SIG-M5 treated with dmso at 0.1 percent for 504 hours (cell line): ENCODE measurements around the gene CCRL2.
"Not testable (repeated sequence)": the region's sequence is repeated elsewhere in the genome, so short reads cannot be mapped to it uniquely, and the experiment has no call there.

Experiments
- DNase-seq: peaks from one replicate; lab custom pipeline; 2025; ENCODE audit not compliant: unreplicated experiment; lab: John Stamatoyannopoulos, UW

CCRL2 gene

DNA sequence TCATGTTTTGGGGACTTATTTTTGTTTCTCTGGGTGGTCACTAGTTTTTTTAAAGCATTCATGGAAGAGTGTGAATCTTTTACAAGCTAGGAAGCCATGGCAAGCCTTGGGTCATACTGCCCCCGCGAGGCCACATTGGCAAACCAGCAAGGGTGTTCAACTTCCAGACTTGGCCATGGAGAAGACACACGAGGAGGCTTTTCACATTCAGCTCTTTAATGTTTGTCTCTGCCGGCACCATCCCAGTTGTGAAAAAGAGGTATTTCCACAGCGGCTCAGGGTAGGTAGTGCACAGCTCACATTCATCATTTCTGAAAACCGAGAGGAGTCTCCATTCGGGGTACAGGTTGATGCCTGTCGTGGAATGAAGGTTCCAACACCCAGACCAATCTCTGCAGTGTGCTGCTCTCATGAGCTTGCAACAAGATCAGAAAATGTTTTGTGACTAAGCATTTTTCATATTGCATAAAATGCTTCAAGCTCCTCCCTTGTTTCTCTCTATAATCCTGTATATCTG is 28.6 kb upstream of the CCRL2 start:
- peak; percentile 69 for DNase-seq

DNA sequence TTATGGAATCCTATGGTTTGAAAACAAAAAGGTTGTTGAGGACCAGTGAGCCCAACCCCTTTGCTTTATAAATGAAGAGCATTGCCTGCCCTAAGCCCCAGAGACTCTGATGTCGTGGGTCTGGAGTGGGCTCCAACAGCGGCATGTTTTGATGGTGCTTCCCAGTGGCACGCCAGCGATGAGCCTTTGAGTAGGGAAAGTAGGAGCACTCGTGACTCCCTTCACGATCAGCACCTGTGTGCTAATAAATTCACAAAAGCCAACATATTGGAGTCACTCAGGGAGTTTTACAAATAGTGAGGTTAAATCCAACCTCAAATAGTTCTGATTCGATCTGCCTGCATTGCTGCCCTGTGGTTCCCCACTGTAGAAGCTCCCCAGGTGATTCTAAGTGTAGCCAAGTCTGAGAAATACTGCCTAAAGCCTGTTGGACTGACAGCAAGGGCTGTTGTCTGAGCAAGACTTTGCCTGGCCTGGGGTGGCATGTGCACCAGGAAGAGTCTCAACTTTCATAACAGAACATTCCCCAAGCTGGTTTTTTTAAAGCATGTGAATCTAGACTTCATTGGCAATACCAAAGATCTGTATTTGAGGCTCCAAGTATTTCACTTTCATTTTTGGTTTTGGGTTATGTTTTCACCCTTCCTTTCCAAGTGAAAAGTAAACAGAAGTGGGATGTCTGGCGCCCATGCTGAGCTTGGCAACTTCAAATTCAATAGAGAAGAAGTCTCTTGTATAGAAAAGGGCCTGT is 26.4 kb upstream of the CCRL2 start:
- DNase-seq, result no peak

DNA sequence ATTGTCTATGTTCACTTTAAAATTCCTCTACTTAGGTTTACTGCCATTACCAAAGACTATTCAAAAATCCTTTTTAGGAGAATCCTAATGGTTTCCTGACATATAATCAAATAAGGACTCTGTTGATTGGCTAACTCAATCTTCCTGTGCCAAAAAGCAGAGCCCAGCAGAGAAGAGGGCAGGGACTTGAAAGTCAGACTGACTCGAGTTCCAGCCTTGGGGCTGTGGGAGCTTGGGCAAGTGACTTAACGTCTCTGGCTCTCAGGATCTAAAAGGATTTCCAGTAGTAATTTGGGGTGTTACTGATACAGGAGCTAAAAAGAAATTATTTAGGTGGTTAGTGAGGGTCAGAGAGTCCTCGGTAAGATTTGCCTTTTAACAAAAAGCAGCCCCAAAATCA is 25.4 kb upstream of the CCRL2 start:
- DNase-seq, result no peak

DNA sequence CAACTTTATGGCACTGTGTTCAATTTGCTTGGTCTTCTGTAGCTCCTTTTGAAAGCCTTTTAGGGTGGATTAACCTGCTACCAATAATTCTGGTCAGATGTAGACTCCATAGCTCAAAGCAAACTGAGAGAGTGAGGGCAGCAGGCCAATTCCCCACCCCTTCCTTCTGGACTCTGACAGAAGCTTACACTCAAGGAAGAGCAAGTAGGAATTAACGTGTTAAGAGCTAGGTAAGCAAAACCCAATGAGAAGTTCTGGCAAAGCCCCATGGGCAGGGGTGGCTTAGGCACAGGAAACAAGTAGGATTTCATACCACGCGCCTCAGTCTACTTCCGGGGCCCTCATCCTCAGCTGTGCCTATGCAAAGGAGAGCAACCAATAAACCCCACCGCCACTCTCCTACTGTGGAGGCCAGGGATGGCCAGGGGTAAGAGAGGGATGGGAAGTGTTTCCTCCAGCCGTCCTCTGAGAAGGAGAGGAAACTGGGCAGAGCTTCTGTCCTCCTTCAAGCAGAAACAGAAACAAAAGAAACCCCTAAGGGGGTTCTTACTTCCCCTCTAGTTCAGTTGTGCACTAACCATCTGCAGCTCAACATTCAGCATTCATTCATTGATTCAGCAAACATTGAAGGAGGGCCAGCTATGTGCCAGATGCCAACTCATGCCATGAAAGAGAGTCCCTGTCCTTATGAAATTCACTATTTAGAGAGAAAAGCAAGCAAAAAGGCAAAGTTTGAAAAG is 23.7 kb upstream of the CCRL2 start:
- no peak for DNase-seq

DNA sequence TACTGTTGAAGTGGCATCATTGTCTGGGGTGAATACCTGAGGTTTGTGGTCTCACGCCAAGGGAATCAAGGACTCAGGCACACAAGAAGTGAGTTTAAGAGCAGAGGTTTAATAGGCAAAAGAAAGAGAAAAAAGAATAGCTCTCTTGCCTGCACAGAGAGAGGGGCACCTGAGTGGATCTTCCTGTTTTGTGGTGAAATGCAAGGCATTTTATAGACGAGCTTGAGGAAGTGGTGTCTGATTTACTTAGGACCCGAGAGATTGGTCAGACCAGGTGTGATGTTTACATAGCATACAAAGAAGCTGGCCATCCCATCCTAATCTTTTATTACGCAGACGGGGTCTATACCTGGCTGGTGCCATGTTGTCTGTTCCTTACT is 23.1 kb upstream of the CCRL2 start:
- no peak for DNase-seq

DNA sequence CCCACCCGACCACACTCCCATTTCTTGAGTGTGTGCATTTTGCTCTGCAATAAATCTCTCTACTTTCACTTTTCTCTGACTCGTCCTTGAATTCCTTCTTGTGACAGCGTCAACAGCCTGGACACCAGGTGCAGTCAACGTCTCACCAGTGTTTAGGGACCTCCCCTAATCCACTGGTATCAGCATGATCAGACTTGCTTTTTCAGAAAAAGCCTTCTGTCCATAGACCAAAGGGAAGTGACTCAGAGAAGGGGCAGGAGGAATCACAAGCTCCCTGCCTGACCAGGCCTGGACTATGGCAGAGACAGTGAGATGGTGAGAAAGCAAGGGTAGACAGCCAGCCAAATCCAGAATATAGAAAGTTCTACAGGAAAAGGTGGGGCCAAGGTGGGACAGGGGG is 20.9 kb upstream of the CCRL2 start:
- no peak for DNase-seq

DNA sequence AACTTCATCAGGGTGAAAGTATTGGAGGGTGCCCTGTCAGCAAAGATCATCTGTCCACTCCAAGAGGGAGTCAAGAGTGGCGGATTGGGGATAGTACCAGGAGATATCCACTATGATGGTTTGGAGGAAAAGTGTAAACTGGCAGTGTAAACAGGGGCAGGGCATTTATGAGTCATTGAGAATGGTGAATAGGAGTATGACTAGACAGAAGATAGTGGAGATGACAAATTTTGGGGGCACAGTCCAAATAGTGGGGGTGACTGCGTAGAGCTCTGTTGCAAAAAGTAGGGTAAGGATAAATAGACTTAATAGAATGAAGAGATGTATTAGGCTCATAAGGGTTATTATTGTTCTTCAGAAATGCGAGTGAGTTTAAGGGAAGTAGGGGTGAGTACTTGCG is 18.2 kb upstream of the CCRL2 start:
- not testable (repeated sequence) for DNase-seq

DNA sequence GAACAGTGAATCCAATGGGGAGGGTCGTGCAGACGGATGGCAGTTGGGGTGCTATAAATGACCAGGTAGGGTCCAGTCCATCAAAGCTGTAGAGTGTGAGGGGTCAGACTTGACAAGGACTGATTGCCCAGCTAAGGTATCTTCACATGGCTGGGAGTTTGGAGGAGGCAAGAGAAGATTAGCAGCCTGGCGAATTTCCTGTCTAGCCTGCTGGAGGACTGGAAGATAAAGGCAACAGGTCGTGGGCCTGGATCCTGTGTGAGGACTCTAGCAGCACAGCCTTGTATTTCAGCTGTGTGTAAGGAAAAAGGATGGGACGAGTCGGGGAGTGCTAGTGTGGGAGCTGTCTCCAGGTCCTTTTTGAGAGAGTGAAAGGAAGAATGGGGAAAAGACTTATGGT is 17.8 kb upstream of the CCRL2 start:
- no peak for DNase-seq

DNA sequence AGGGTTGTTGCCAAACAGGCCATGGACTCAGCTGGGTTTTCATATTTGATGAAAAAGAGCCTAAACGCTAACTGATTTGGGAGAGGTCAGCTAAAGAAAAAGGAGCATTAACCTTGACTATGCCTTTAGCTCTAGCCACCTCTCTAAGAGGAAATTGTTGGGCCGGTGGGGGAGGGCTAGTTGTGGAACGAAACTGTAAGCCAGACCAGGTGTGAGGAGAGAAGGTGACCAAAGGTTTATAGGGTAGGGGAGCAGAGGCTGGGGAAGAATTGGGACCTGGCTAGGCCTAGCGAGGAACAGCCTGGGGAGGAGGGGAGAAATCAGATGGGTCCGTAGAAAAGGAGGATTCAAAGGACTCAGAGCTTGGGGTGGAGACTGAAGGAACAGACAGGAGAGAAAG is 15.5 kb upstream of the CCRL2 start:
- not testable (repeated sequence) for DNase-seq

DNA sequence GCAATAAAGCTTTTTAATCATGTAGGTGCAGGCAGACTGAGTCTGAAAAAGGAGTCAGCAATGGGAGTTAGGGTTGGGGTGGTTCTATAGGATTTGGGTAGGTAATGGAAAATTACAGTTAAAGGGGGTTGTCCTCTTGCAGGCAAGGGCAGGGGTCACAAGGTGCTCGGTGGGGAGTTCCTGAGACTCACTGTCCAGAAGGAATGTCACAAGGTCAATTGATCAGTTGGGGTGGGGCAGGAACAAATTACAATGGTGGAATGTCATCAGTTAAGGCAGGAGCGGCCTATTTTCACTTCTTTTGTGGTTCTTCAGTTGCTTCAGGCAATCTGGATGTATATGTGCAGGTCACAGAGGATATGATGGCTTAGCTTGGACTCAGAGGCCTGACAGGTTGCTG is 14.0 kb upstream of the CCRL2 start:
- no peak for DNase-seq

DNA sequence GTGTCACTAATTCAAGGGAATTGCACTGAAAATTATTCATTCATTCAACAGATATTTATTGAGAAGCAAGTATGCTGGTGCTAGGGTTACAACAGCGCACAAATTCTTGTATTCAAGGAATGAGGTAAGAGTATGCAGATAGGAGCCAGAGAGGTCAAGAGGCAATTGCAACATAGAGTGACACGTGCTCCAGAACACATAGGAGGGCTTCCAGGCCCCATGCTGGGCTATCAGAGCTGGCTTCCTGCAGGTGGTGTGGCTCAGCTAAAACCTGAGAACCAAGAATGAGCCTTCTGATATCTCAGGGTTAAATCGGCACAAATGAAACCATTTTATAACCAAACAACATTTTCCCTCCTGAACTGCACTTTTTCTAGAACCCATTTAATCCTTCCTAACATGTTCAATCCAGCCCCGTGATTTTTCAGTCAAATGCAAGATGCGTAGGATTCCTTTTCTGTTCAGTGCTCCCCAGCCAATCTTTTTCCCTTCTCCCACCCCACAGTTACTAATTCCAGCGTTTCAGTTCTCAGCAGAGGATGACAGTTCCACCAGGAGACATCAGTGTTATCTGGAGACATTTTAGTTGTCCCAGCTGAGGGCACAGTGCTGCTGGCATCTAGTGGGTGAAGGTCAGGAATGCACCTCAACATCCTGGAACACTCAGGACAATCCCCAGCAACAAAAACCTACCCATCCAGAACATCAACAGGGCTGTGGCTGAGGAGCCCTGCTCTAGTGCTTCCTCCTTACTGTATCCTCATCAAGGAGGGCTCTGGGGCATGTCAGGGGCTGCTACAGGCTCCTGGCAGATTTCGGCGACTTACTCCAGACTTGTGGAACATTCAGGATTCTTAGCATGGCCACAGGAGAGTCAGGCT is 13.3 kb upstream of the CCRL2 start:
- DNase-seq, result peak; percentile 95

DNA sequence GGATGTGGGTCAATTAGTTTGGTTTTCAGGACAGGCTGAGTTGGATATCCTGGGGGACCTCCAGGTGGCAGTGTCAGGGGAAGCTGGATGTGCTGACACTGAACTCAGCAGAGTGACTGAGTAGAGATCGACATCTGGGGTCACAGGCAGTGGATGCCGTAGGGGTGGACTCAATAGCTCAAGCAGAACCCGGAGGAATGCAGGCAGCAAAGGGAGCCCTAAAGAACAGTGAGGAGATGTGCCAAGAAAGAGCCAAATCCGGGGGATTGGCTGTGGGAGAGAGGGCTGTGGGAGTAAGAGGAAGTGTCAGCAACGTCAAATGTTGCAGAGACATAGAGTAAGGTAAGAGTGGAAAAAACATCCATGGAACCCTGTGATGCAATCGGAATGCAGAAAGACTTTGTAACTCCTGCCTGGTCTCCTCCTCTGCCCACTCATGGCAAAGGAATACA is 11.8 kb upstream of the CCRL2 start:
- peak; percentile 70 for DNase-seq

DNA sequence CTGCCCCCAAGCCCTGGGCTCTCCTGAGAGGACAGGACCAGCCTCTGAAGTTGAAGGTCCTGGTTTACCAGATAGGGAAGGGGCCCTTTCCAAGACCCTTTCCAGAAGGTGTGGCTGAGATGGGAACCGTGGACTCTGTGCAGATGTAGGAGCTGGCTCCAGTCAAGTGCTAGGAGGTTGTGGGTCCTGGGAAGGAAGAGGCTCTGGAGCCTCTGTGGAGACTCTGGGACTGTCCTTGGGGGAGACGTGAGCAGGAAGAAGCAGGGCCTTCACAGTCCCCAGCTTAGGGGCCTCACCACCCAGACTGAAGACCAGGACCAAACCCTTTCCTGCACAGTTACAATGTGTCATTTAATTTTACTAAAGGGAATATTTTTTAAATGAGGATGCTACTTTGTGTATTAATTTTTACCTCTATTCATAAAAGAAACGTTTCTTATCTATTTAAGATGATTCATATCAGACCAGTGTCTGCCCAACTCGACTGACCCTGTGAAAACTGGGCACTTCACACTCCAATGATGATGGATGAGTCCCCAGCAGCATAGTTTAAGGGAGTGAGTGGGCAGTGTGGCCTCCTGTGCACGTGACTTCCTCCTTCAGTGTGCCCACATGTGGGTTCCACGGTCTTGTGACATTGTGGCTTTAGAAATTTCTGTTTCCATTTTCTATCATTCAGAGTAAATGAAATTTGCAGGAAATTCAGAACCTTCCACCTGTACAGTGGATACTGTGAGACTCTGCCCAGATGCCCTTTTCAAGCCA is 11.1 kb upstream of the CCRL2 start:
- DNase-seq, result peak; percentile 36

DNA sequence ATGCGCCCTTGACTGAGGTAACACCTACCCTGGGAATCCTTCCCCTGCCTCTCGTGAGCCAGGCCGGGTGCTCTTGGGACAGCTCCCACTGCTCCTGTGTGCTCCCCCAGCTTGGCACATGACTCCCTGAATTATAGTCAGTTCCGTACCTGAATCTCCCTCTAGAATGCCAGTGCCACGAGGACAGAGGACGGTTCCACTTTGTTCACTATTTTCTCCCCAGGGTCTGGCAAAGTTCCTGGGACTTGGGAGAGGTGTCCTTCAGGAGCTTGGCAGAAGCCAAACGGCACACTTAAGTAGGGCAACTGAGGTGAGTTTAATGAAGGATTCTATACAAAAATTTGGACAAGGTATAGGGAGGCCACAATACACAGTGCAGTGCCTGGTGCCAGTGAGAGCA is 9.9 kb upstream of the CCRL2 start:
- no peak for DNase-seq

DNA sequence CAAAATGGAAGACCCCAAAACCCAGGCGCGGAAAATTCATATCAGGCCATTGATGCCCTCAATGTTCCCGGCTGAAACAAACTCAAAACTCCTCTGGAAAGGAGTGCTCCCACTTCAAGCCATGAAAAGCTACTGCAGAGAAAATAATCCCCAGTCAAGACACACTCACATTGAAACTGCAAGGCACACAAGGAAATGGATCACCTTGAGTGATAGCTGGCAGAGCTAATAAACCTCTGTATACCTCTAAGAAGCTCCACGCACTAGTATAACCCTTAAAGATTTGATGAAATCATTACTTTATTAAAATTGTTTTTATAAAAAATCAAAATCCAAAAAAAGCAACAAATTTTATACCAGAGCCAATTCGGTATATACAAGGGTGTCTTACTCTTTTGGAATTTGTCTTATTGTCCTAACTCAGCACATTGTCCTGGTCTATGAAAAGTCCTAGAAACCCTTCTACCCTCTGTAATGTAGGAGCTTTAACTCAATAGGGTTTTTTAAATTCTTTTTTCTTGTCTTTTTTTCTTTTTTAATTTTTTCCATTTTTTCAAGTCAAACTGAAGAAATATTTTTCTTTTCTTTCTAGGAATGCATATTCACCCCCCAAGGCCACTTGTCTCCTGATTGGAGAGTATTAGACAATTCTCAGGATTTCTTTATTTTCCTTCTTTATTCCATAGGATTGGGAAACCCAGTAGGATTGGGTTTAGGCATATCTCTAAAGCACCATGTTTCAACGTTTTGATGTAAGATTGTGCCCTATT is 8.7 kb upstream of the CCRL2 start:
- no peak for DNase-seq

DNA sequence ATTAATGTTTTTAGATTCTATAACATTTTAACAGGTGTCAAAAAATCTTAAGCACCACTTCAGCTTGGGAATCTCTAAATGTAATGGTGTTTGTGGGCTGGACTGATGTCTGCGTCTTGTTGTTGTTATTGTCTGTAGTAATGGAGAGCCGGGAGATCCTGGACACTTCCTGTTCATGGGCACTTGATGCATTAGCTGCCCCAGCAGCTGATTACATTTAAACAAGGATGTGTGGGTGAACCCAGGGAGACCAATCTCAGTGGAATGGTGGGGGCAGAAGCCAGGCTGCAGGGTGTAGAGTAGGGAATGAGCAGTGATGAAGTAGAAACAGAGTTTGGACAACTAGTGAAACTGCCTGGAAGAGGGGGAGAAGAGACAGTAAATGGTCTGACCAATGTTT is 8.0 kb upstream of the CCRL2 start:
- no peak for DNase-seq

DNA sequence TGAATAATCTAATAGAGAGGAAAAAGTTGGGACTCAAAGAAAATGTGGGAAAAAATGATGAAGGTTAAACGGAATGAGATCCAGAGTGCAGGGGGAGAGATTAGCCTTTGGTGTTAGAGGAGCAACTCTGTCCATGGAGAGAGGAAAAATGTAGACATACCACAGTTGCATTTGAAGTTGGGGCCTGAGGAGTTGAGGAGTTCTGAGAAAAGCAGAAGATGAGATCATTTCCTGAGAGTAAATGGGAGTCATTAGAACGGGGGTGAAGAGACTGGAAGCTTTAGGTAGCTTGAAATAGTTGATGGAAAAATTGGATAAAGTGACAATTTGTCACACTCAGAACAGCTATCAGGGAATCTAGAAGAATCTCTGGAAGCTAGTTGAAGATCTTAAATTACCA is 7.5 kb upstream of the CCRL2 start:
- no peak for DNase-seq

DNA sequence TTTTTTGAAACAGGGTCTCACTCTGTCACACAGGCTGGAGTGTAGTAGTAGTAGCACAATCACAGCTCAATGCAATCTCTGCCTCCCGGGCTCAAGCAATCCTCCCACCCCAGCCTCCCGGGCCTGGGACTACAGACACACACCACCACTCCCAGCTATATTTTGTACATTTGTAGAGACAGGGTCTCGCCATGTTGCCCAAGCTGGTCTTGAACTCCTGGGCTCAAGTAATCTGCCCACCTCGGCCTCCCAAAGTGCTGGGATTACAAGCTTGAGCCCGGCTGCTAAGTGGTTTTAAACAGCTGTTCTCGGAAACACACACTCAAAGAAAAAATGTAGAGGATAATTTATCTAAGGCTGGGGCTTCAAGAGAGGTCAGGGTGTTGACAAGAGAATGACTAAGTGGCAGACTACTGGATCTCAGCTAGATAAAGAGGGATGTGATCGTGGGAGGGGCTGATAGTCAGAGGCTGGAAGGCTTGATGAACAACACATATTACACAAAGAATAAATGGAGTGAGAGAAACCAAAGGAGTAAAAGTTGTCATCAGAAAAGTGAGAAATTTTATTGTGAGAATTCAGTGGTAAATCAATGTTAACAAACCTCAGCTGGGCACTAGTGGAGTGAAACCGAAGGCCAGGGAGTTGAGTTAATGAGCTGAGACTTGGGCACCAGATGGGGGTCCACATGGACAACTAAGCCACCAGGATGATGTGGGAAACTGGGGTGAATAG is 6.9 kb upstream of the CCRL2 start:
- DNase-seq, result no peak

DNA sequence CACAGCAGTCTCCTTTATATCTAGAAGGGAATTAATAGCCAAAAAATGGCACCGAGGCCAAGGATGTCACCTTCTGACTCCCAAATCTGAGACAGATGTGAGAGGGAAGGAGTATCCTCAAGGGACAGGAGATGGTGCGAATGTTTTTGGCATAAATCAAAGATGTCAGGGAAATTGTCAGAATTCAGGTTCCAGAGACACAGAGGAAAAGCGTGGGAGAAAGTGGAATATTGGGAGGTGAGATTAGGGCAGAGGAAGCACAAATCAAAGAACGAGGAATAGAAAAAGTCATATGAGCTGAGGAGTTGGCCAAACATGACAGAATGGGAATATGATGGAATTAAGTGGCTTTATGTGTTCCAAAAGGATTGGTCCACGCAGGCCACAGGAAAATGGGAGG is 6.2 kb upstream of the CCRL2 start:
- no peak for DNase-seq
